ENCODE data around the gene TOMM20L. TPM values are rescaled to one million over a fixed set of nuclear protein-coding genes. Genes with fewer than 3 reads are reported as not detected.
A peak's percentile ranks its signal among the peaks of the same experiment; 100 is the strongest.

The TOMM20L gene
- total and polyA plus RNA-seq, 2 of the 13 experiments (the other 11 are each of a cell fraction or from before 2014, with no cell fraction given) = 0.46 TPM; not detected in 1

- TF ChIP-seq ZBTB38 (CRISPR knock-in tag; IDR thresholded peaks at IDR 0.05) = no peak
- no peak; the same call in 1 of the 2 replicates for TF ChIP-seq RFXANK (CRISPR knock-in tag; IDR thresholded peaks at IDR 0.05)
- 0 out of 2 replicates have a peak, but pooled peaks have one; percentile 62 for TF ChIP-seq HMGXB3 (CRISPR knock-in tag; IDR thresholded peaks at IDR 0.05; ENCODE audit: borderline replicate concordance)
- no peak for TF ChIP-seq RBFOX2 (IDR thresholded peaks at IDR 0.05; ENCODE audit: low read depth, low read length)
- TF ChIP-seq HBP1 (CRISPR knock-in tag; IDR thresholded peaks at IDR 0.05; ENCODE audit: low read depth) = peak; percentile 32; the same call in 1 of the 2 replicates
- TF ChIP-seq PHF21A (CRISPR knock-in tag; IDR thresholded peaks at IDR 0.05) = peak; percentile 85
- TF ChIP-seq KAT7 (CRISPR knock-in tag; IDR thresholded peaks at IDR 0.05; ENCODE audit: borderline replicate concordance) = no peak
- no peak for TF ChIP-seq TFAP4 (IDR thresholded peaks at IDR 0.05; ENCODE audit: borderline replicate concordance, low read depth)
- TF ChIP-seq ZNF740 (CRISPR knock-in tag; IDR thresholded peaks at IDR 0.05) = no peak
- no peak for TF ChIP-seq SSRP1 (CRISPR knock-in tag; IDR thresholded peaks at IDR 0.05)
- TF ChIP-seq KLF6 (CRISPR knock-in tag; IDR thresholded peaks at IDR 0.05) = 0 out of 2 replicates have a peak, but pooled peaks have one; percentile 10
- no peak for TF ChIP-seq PBX2 (CRISPR knock-in tag; IDR thresholded peaks at IDR 0.05)
- 0 out of 2 replicates have a peak, but pooled peaks have one; percentile 29 for TF ChIP-seq FOXO1 (CRISPR knock-in tag; IDR thresholded peaks at IDR 0.05)
- TF ChIP-seq ZNF558 (CRISPR knock-in tag; IDR thresholded peaks at IDR 0.05; ENCODE audit: borderline replicate concordance) = no peak
- TF ChIP-seq ZFP1 (CRISPR knock-in tag; IDR thresholded peaks at IDR 0.05) = 0 out of 2 replicates have a peak, but pooled peaks have one; percentile 55
- TF ChIP-seq ZBTB49 (CRISPR knock-in tag; IDR thresholded peaks at IDR 0.05; ENCODE audit: borderline replicate concordance) = no peak
- no peak for TF ChIP-seq JDP2 (CRISPR knock-in tag; IDR thresholded peaks at IDR 0.05; ENCODE audit: borderline replicate concordance)
- TF ChIP-seq TP53 (CRISPR knock-in tag; conservative IDR thresholded peaks at IDR 0.05) = no peak
- no peak for TF ChIP-seq NBN (conservative IDR thresholded peaks at IDR 0.05)
- TF ChIP-seq ZIK1 (CRISPR knock-in tag; IDR thresholded peaks at IDR 0.05; ENCODE audit: borderline replicate concordance, low read depth) = no peak
Observed at GRCh38 chr14:58427281-58428117, 31.8 kb downstream of the TOMM20L start, which contains the start of the genes KIAA0586 and TIMM9 (continued).

Measured in HepG2 (cell line).